ENCODE data around the gene ADGRD2.

ADGRD2 gene

GRCh38 chr9:124511891-124512805 is 61.9 kb downstream of the ADGRD2 start:
- Histone ChIP-seq H3K36me3 (ENCODE audit: control insufficient read depth, low read length) (no peaks in the 10 kb centered on the region), H3K9me3 (ENCODE audit: control insufficient read depth, insufficient read depth, low read length) (no peaks in the 10 kb centered on the region), H3K4me1 (ENCODE audit: control insufficient read depth, low read length) (peaks cover 5% of the 10 kb centered on the region; the same call in 1 of the 2 replicates), H3K27ac (ENCODE audit: low read depth, low read length) (no peak overlapping the region), H3K79me2 (ENCODE audit: control insufficient read depth, low read length) (no peaks in the 10 kb centered on the region), H3K9me2 (replicated peaks; ENCODE audit: control insufficient read depth, low read length) (no peaks in the 10 kb centered on the region), H3K4me2 (ENCODE audit: low read length) (no peak overlapping the region), H3K4me3 (ENCODE audit: low read length) (no peak overlapping the region), H3F3A (ENCODE audit: control insufficient read depth, insufficient read depth) (no peaks in the 10 kb centered on the region), H3K27me3 (ENCODE audit: control insufficient read depth, low read length) (no peaks in the 10 kb centered on the region), H4K20me1 (ENCODE audit: control insufficient read depth, insufficient read depth, low read depth, low read length) (no peaks in the 10 kb centered on the region; the same call in 1 of the 2 replicates)
- TF ChIP-seq CTCF (IDR thresholded peaks at IDR 0.05; ENCODE audit: low read depth, low read length, poor library complexity, severe bottlenecking) = no peak
- no peak for TF ChIP-seq EZH2phosphoT487 (IDR thresholded peaks at IDR 0.05; ENCODE audit: borderline replicate concordance, low read length)

DNA sequence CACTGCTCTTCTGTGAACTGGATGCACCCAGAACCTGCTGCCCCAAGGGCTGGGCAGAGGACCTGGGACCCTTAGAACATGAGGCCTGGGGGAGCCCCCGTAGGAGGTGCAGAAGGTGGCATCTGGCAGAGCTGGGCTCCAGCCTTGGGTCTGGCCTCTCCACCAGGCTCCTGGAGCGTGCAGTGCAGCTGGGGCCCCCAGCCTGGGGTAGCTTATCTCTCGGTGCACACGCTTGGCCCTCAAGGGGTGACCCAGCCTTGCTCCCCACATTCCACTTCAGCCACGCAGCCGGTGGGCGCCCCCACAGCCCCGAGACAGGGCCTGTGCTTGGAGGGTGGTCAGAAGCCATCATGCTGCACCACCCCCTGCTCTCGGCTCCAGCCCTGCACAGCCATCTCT is 62.6 kb downstream of the ADGRD2 start:
- TF ChIP-seq CTCF (IDR thresholded peaks at IDR 0.05; ENCODE audit: low read depth, low read length, poor library complexity, severe bottlenecking) (no peak), EZH2phosphoT487 (IDR thresholded peaks at IDR 0.05; ENCODE audit: borderline replicate concordance, low read length) (no peak)
- H3K9me3 ChIP-seq (ENCODE audit: control insufficient read depth, insufficient read depth, low read length) = no peaks in the 10 kb centered on the region
- no peaks in the 10 kb centered on the region for H3F3A ChIP-seq (ENCODE audit: control insufficient read depth, insufficient read depth)
- no peak overlapping the region for H3K4me3 ChIP-seq (ENCODE audit: low read length)
- no peaks in the 10 kb centered on the region; the same call in 1 of the 2 replicates for H4K20me1 ChIP-seq (ENCODE audit: control insufficient read depth, insufficient read depth, low read depth, low read length)
- no peak overlapping the region for H3K27ac ChIP-seq (ENCODE audit: low read depth, low read length)
- no peaks in the 10 kb centered on the region for H3K27me3 ChIP-seq (ENCODE audit: control insufficient read depth, low read length)
- no peaks in the 10 kb centered on the region for H3K9me2 ChIP-seq (replicated peaks; ENCODE audit: control insufficient read depth, low read length)
- peaks cover 5% of the 10 kb centered on the region; the same call in 1 of the 2 replicates for H3K4me1 ChIP-seq (ENCODE audit: control insufficient read depth, low read length)
- H3K4me2 ChIP-seq (ENCODE audit: low read length) = no peak overlapping the region
- no peaks in the 10 kb centered on the region for H3K36me3 ChIP-seq (ENCODE audit: control insufficient read depth, low read length)
- H3K79me2 ChIP-seq (ENCODE audit: control insufficient read depth, low read length) = no peaks in the 10 kb centered on the region

DNA sequence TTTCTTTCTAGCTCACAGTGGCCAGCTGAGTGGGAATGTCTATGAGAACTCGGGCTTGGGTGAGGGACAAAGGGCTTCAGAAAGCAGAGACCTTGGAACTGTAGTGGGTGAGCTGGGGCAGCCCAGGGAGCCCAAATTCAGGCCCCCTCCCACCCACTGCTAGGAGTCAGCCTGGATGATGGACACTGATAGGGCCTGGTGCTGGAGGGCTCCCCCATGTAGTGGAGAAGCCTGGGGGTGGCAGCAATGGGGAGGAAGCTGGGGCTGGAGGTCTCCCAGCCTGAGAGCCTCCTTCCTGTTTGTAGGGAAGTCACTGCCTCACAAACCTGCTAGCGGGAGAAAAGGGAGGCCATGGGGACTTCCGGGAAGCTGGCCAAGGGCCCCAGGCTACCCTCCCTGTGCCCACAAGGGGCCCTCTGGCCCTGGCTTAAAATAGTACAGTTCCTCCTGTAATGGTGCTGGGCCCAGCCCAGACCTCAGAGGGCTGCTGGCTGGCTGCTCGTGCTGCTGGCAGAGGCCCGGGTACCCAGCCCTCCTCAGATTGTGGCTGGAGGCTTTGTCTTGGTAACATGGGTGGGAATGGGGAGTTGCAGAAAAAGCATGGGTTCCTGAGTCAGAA is 63.2 kb downstream of the ADGRD2 start:
- H3F3A ChIP-seq (ENCODE audit: control insufficient read depth, insufficient read depth) = no peaks in the 10 kb centered on the region
- TF ChIP-seq EZH2phosphoT487 (IDR thresholded peaks at IDR 0.05; ENCODE audit: borderline replicate concordance, low read length) = no peak
- TF ChIP-seq CTCF (IDR thresholded peaks at IDR 0.05; ENCODE audit: low read depth, low read length, poor library complexity, severe bottlenecking) = no peak
- no peaks in the 10 kb centered on the region for H3K9me3 ChIP-seq (ENCODE audit: control insufficient read depth, insufficient read depth, low read length)

More for the DNA sequence above, 63.2 kb downstream of the ADGRD2 start:
- Histone ChIP-seq H3K79me2 (ENCODE audit: control insufficient read depth, low read length) (no peaks in the 10 kb centered on the region), H3K4me3 (ENCODE audit: low read length) (no peak overlapping the region), H3K4me1 (ENCODE audit: control insufficient read depth, low read length) (peaks cover 5% of the 10 kb centered on the region; the same call in 1 of the 2 replicates), H4K20me1 (ENCODE audit: control insufficient read depth, insufficient read depth, low read depth, low read length) (no peaks in the 10 kb centered on the region; the same call in 1 of the 2 replicates), H3K27ac (ENCODE audit: low read depth, low read length) (no peak overlapping the region), H3K9me2 (replicated peaks; ENCODE audit: control insufficient read depth, low read length) (no peaks in the 10 kb centered on the region), H3K27me3 (ENCODE audit: control insufficient read depth, low read length) (no peaks in the 10 kb centered on the region), H3K4me2 (ENCODE audit: low read length) (no peak overlapping the region), H3K36me3 (ENCODE audit: control insufficient read depth, low read length) (no peaks in the 10 kb centered on the region)

All from DOHH2 (cell line).